ENCODE results near the gene SLC16A8.

The SLC16A8 gene

DNA sequence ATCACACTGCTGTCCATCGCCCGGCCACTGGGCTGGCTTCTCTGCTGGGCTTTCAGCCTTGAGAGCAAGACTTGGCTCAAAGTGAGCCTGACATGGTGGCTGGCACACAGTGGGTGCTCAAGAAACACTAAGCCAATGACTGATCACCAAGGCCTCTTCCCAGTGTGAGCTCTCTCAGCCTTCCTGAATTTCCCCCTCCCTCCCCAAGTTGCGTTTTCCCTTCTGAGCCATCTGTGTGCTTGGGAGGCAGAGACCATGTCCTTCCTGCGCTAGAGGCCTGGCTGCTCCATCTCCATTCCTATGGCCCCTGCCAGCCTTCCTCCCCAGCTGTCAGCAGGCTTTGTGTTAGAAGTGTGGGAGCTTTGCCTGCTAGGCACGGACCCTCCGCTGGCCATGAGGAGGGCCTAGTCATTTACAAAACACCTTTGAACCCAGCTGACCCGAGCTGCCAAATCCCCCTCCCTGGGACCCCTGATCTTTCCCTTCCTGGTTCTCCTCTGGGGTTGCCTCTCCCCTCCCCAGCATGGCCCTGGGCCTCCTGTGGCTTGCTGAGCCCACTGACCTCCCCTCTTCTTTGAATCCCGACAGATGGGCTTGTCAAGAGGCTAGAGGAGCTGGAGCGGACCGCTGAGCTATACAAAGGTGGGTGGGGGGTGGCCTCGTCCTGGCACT lies 13.6 kb downstream of the SLC16A8 start:
- TF ChIP-seq, protein P1, sequence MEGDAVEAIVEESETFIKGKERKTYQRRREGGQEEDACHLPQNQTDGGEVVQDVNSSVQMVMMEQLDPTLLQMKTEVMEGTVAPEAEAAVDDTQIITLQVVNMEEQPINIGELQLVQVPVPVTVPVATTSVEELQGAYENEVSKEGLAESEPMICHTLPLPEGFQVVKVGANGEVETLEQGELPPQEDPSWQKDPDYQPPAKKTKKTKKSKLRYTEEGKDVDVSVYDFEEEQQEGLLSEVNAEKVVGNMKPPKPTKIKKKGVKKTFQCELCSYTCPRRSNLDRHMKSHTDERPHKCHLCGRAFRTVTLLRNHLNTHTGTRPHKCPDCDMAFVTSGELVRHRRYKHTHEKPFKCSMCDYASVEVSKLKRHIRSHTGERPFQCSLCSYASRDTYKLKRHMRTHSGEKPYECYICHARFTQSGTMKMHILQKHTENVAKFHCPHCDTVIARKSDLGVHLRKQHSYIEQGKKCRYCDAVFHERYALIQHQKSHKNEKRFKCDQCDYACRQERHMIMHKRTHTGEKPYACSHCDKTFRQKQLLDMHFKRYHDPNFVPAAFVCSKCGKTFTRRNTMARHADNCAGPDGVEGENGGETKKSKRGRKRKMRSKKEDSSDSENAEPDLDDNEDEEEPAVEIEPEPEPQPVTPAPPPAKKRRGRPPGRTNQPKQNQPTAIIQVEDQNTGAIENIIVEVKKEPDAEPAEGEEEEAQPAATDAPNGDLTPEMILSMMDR (IDR thresholded peaks at IDR 0.05; ENCODE audit: low read depth, low read length, missing control alignments): no peak
- no peak for DNase-seq (ENCODE audit: extremely low read depth, low read depth)
- H3K4me3 ChIP-seq (replicated peaks; ENCODE audit: low read depth, low read length): no peak overlapping the region

DNA sequence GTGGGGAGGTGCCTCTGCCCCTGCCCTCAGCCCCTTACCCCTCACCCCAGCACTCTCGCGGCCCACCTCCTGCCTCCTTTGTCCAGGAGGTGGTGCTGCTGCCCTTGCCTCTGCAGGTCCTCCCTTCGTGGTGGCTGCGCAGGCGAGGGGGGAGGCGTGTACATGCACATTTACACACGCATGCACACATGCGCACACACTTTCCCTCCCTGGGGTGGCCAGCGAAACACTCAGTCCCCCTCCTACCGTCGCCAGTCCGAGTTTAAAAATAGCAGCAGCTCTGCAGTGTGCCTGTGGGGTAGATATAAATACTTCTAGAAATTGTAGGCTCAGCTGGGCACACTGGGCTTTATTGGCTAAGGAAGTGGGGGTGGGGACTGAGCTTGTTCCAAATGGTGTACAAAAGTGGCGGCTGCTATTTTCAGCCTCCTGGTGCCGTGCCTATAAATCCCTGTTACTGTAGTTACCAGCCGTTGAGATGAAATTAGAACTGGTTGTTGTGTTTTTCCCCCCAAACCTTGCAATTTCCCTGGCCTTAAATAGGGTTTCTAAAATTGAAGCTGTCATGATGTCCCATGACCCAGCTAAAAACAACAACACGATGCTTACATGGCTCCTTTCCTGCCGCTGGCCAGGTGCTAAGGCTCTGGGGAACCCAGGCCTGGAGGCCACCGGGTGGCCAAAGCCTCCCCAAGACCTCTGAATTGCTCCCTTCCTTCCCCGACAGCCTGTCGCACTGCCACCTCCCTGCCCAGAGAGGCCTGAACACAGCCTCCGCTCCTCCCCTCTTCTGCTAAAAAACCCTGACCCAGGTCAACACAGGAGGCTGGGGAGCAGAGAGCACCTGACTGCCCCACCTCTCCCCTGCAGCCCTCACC lies 14.4 kb downstream of the SLC16A8 start:
- no peak for DNase-seq (ENCODE audit: extremely low read depth, low read depth)
- TF ChIP-seq, protein P1 (IDR thresholded peaks at IDR 0.05; ENCODE audit: low read depth, low read length, missing control alignments): peak; percentile 52
- H3K4me3 ChIP-seq (replicated peaks; ENCODE audit: low read depth, low read length): no peak overlapping the region

DNA sequence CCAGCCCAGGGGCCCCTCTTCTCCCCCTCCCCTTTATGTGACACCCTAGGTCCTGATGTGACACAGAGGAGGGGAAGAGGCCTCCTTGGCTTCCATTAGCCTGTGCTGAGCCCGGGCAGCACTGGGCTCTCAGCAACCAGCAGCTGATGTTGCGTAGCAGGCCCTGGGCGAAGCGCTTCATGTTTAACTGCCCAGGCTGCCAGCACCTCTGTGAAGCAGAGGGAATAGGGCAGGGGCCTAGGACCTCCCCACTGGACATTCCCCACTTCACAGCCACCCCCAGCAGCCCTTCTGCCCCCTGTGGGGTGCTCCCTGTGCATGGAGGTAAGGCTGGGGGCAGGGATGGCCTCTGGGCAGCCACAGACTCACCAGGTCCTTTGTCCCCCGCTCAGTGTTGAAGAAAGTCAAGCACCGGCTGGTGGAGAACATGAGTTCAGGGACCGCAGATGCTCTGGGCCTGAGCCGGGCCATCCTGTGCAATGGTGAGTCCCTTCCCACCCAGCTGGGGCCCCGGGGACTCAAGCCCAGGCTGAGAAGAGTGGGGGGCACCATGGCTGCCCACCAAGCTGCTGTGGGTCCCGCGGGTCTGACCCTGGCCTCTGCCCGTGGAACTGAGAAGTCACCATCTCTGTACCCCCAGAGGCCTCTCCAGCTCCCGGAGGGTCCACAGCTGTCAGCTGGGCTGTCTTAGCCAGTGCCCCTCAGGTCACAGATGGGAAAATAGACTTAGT lies 15.2 kb downstream of the SLC16A8 start:
- DNase-seq (ENCODE audit: extremely low read depth, low read depth): no peak
- TF ChIP-seq, protein P1 (IDR thresholded peaks at IDR 0.05; ENCODE audit: low read depth, low read length, missing control alignments): no peak
- no peak overlapping the region for H3K4me3 ChIP-seq (replicated peaks; ENCODE audit: low read depth, low read length)

DNA sequence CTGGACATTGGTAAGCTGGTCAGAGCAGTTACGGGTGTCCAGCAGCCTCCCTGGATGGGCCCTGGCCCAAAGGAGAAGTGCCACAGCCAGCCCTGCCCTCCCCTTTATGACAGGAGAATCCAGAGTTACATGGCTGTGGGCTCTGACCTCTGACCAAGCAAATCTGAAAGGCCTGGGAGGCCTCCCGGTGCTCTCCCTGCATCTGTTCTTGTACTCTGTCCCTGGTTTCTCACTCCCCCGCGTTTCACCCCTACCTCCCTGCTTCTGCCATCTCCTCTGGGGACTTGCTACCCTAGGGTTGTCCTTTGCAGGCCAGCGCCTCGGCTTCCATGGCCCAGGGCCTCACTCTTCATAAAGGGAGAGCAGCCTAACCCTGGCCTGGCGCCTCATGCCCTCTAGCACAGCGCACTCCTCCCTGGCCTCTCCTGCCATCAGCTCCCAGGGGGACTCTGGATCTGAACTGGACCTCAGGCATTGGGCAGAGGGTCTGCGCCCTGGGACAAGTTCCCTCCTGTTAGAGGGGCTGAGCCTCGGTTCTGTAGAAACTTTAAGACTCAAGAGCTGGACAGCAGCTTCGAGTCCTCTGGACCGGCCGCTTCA lies 16.1 kb downstream of the SLC16A8 start:
- DNase-seq (ENCODE audit: extremely low read depth, low read depth): no peak
- H3K4me3 ChIP-seq (replicated peaks; ENCODE audit: low read depth, low read length): no peak overlapping the region
- TF ChIP-seq, protein P1 (IDR thresholded peaks at IDR 0.05; ENCODE audit: low read depth, low read length, missing control alignments): no peak

DNA sequence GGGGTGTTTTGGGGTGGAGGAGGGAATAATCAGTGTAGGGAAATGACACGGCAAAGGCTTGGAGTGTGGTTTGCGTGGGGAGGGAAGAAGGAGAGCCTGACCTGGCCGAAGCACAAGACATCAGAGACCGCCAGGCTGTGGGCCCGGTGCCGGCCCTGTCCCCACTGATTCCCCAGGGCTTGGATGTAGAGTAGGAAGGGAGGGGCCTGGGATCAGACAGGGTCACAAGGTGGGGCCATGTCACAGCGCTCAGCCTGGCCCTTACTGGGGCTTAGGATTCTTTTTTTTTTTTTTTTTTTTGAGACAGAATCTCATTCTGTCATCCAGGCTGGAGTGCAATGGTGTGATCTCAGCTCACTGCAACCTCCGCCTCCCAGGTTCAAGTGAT lies 17.0 kb downstream of the SLC16A8 start:
- no peak overlapping the region for H3K4me3 ChIP-seq (replicated peaks; ENCODE audit: low read depth, low read length)
- TF ChIP-seq, protein P1 (IDR thresholded peaks at IDR 0.05; ENCODE audit: low read depth, low read length, missing control alignments): no peak
- no peak for DNase-seq (ENCODE audit: extremely low read depth, low read depth)

DNA sequence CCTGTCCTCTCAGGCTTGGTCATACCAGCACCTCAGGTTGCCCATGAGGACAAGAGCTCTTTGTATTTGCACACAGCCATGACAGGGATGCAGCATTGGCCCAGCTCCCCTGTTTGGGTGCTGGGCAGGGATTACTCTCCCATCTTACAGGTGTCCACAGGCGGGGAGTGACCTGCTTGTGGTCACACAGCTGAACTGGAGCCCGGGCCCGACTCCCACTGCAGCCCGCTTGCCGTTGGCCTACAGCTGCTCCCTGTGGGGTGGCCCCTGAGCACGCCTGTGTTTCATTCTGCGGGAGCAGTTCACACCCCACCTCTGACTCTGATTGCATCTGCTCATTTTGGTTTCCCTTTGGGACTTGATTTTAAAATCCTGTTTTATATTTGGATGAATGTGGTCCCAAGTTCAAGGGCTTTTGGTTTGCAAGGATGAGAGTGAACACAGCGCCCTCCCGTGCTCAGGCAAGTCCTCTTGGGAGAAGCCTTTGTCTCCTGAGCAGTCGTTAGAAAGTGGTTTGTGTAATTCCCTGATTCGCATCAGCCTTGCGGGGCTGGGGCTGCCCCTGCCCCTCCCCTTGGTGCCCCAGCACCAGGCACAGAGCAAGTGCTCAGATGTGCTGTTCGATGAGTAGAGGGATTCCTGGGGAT lies 17.5 kb downstream of the SLC16A8 start:
- no peak overlapping the region for H3K4me3 ChIP-seq (replicated peaks; ENCODE audit: low read depth, low read length)
- DNase-seq (ENCODE audit: extremely low read depth, low read depth): no peak
- TF ChIP-seq, protein P1 (IDR thresholded peaks at IDR 0.05; ENCODE audit: low read depth, low read length, missing control alignments): no peak
